B cell (primary cell): Measurements from ENCODE around the gene CXCL13. TPM values are rescaled to one million over a fixed set of nuclear protein-coding genes. Genes with fewer than 3 reads are reported as not detected.

Experiments
- ATAC-seq: fragments of 200-7000 bp; cut with Tn5 transposase; one replicate; pipeline ENCODE4 v1.10.0; 2021; ENCODE audit warnings: low read depth, mild to moderate bottlenecking, moderate number of reproducible peaks, moderate library complexity
- CTCF ChIA-PET: fragments of 350-600 bp; sonication (Branson Sonifier 250); formaldehyde crosslinking; loops from one replicate; lab custom pipeline; 2021; ENCODE audit warnings: antibody characterized with exemption, inconsistent platforms; lab: Charles Lee
- POLR2A ChIA-PET: fragments of 350-600 bp; sonication (Branson Sonifier 250); formaldehyde crosslinking; loops from one replicate; lab custom pipeline; 2021; ENCODE audit warnings: antibody characterized with exemption; lab: Charles Lee
- DNase-seq: peaks from one replicate; pipeline ENCODE4 v3.0.0; 2013
- H2AFZ ChIP-seq: 2 replicates; pipeline ENCODE4 v1.6.1; 2012; ENCODE audit warnings: mild to moderate bottlenecking, low read depth, low read length; ENCODE audit not compliant: insufficient read depth, poor library complexity, severe bottlenecking
- H3K27ac ChIP-seq, 2 donors: 1 replicate in 1 of 2; 2 replicates in 1 of 2; pipeline ENCODE4 v1.5.1; 2012 to 2013; ENCODE audit warnings: low read length in 2 of 2, mild to moderate bottlenecking in 2 of 2, moderate library complexity in 1 of 2
- H3K27me3 ChIP-seq, 4 experiments: fragments of 200-600 bp in 1 of 4; sonication (generic) in 1 of 4; replicated peaks in 1 of 4; 1 replicate in 2 of 4; 2 replicates in 2 of 4; pipeline versions ENCODE4 v1.6.1 to v1.7.0; 2013 to 2016; ENCODE audit warnings: low read length in 3 of 4, mild to moderate bottlenecking in 2 of 4, mixed read lengths in 1 of 4, moderate library complexity in 1 of 4; ENCODE audit not compliant: insufficient read depth in 4 of 4, control insufficient read depth in 3 of 4; ENCODE audit errors: control extremely low read depth in 1 of 4
- H3K36me3 ChIP-seq, 2 experiments: replicated peaks in 1 of 2; 1 replicate in 1 of 2; 2 replicates in 1 of 2; pipeline versions ENCODE4 v1.6.1 to v1.7.1; 2013; ENCODE audit warnings: low read length in 1 of 2; ENCODE audit not compliant: insufficient read depth in 2 of 2, control insufficient read depth in 1 of 2; ENCODE audit errors: control extremely low read depth in 1 of 2, extremely low read depth in 1 of 2
- H3K4me1 ChIP-seq, 2 donors: fragments of 200-600 bp in 1 of 2; sonication (generic) in 1 of 2; 1 replicate in 1 of 2; 2 replicates in 1 of 2; pipeline versions ENCODE4 v1.5.1 to v1.6.1; 2013 to 2017; ENCODE audit warnings: low read length in 2 of 2; ENCODE audit not compliant: control insufficient read depth in 2 of 2, insufficient read depth in 2 of 2
- H3K4me2 ChIP-seq: replicated peaks from 2 replicates; pipeline ENCODE3; 2012; ENCODE audit warnings: mild to moderate bottlenecking, low read depth, low read length; ENCODE audit not compliant: poor library complexity, severe bottlenecking
- H3K4me3 ChIP-seq, 5 experiments: fragments of 200-600 bp in 1 of 5; sonication (generic) in 1 of 5; 1 replicate in 3 of 5; 2 replicates in 2 of 5; pipeline versions ENCODE4 v1.5.1 to v1.7.0; 2011 to 2016; ENCODE audit warnings: low read length in 4 of 5, mild to moderate bottlenecking in 4 of 5, low read depth in 2 of 5, control low read depth in 1 of 5, moderate library complexity in 1 of 5; ENCODE audit not compliant: insufficient read depth in 1 of 5; ENCODE audit errors: control extremely low read depth in 1 of 5, extremely low read depth in 1 of 5
- H3K79me2 ChIP-seq: fragments of 200-600 bp; sonication (generic); one replicate; pipeline ENCODE4 v1.6.0; 2016; ENCODE audit warnings: low read length; ENCODE audit not compliant: control insufficient read depth, insufficient read depth
- H3K9ac ChIP-seq: fragments of 200-600 bp; sonication (generic); 2 replicates; pipeline ENCODE4 v1.6.1; 2017; ENCODE audit warnings: mild to moderate bottlenecking, low read length, moderate library complexity
- H3K9me3 ChIP-seq, 3 donors: one replicate each; pipeline versions ENCODE4 v1.6.1 to v1.7.1; 2013; ENCODE audit warnings: low read length in 2 of 3; ENCODE audit not compliant: control insufficient read depth in 2 of 3, insufficient read depth in 1 of 3; ENCODE audit errors: control extremely low read depth in 1 of 3
- H4K20me1 ChIP-seq: 2 replicates; pipeline ENCODE4 v1.6.0; 2012; ENCODE audit warnings: mild to moderate bottlenecking, low read length; ENCODE audit not compliant: insufficient read depth, control insufficient read depth, poor library complexity, severe bottlenecking
- H3K27ac Mint-ChIP-seq: one replicate; pipeline ENCODE4 v1.8.0; 2021; ENCODE audit warnings: mixed read lengths
- H3K27me3 Mint-ChIP-seq: one replicate; pipeline ENCODE4 v1.8.0; 2021; ENCODE audit warnings: mixed read lengths
- H3K4me1 Mint-ChIP-seq: one replicate; pipeline ENCODE4 v1.8.0; 2021; ENCODE audit warnings: mixed read lengths
- H3K4me3 Mint-ChIP-seq: one replicate; pipeline ENCODE4 v1.8.0; 2021; ENCODE audit warnings: mixed read lengths
- H3K9me3 Mint-ChIP-seq: one replicate; pipeline ENCODE4 v1.8.0; 2022; ENCODE audit warnings: mixed read lengths; ENCODE audit not compliant: insufficient read depth
- CTCF ChIP-seq: fragments of 200-600 bp; IDR thresholded peaks from one replicate; pipeline ENCODE4 v1.8.0; 2022; ENCODE audit warnings: antibody characterized with exemption, mild to moderate bottlenecking
- EZH2 ChIP-seq: IDR thresholded peaks from 2 replicates; pipeline ENCODE4 v1.6.1; 2012; ENCODE audit warnings: borderline replicate concordance, low read depth, mild to moderate bottlenecking, moderate library complexity, low read length; ENCODE audit not compliant: insufficient read depth, poor library complexity, severe bottlenecking
- WGBS: methylation state at CpG from one replicate; pipeline ENCODE4 v1.1.5; 2013; ENCODE audit warnings: missing lambda C conversion rate; ENCODE audit not compliant: insufficient coverage; 5-methylcytosine and 5-hydroxymethylcytosine counted together
- intact Hi-C: fragments of 100-400 bp; cut with micrococcal nuclease; formaldehyde crosslinking; loops from one replicate; pipeline ENCODE4 v1.10.0; 2022
- polyA plus RNA-seq: library from polyadenylated mRNA; depleted of rRNA; stranded (reverse); fragments of >200 nt; gene quantifications from 2 replicates; pipeline ENCODE4 v1.2.3, GENCODE V29; 2012
- total RNA-seq, 2 donors: library from RNA; stranded (reverse); fragments of 120-200 nt in 1 of 2; gene quantifications; 1 replicate in 1 of 2; 2 replicates in 1 of 2; pipeline versions ENCODE4 v1.2.3 to v1.2.4, GENCODE V29; 2013 to 2022

Gene CXCL13
- total and polyA plus RNA-seq, 2 donors (not counting 1 experiment from before 2014, with no cell fraction given), result not detected

- peaks cover 7% of the 10 kb centered on the region for H3K9me3 Mint-ChIP-seq
- no peaks in the 10 kb centered on the region for H3K4me1 Mint-ChIP-seq
- no peak overlapping the region for H3K4me3 ChIP-seq
- no peak for ATAC-seq
- H3K4me2 ChIP-seq, result no peak overlapping the region
- no peak overlapping the region for H3K27ac Mint-ChIP-seq
- DNase-seq, result no peak
- no peak overlapping the region for H2AFZ ChIP-seq
- no peak overlapping the region for H3K4me3 Mint-ChIP-seq
- no peak overlapping the region for H3K9ac ChIP-seq
- intact Hi-C loops, result no loop called here
- peaks cover 0 to 3% (median 1%) of the 10 kb centered on the region in 3 donors for H3K9me3 ChIP-seq
- CTCF ChIA-PET, result no interaction called here
- H3K27me3 ChIP-seq, result peaks cover 0 to 6% (median 0%) of the 10 kb centered on the region in 4 experiments
- no peak for TF ChIP-seq EZH2
- no peak for TF ChIP-seq CTCF
- no peaks in the 10 kb centered on the region for H3K4me1 ChIP-seq
- H3K27me3 Mint-ChIP-seq, result no peaks in the 10 kb centered on the region
- no peaks in the 10 kb centered on the region for H3K79me2 ChIP-seq
- no peaks in the 10 kb centered on the region for H3K36me3 ChIP-seq
- H3K27ac ChIP-seq, result no peak overlapping the region
- POLR2A ChIA-PET, result no interaction called here
- H4K20me1 ChIP-seq, result no peaks in the 10 kb centered on the region
Measured at GRCh38 chr4:77576351-77576750, 29.3 kb upstream of the CXCL13 start.

GRCh38 chr4:77578145-77578544 is 27.5 kb upstream of the CXCL13 start:
- intact Hi-C loops, result no loop called here
- no peak overlapping the region for H3K27ac ChIP-seq
- CTCF ChIA-PET, result interaction anchor here (2.5 kb wide), 1 partner anchor 22 kb away, joined by 9 read pairs; no protein-coding TSS in a partner anchor
- H3K27ac Mint-ChIP-seq, result no peak overlapping the region
- H3K36me3 ChIP-seq, result no peaks in the 10 kb centered on the region
- H2AFZ ChIP-seq, result no peak overlapping the region
- H3K9me3 Mint-ChIP-seq, result no peaks in the 10 kb centered on the region
- no peak overlapping the region for H3K4me2 ChIP-seq
- H3K4me1 ChIP-seq, result no peaks in the 10 kb centered on the region
- H3K4me3 Mint-ChIP-seq, result no peak overlapping the region
- no peaks in the 10 kb centered on the region for H4K20me1 ChIP-seq
- peaks cover 0 to 6% (median 0%) of the 10 kb centered on the region in 4 experiments for H3K27me3 ChIP-seq
- no peak overlapping the region for H3K9ac ChIP-seq
- ATAC-seq (no peak), DNase-seq (no peak)
- H3K27me3 Mint-ChIP-seq, result peaks cover 7% of the 10 kb centered on the region
- no peak for TF ChIP-seq CTCF
- TF ChIP-seq EZH2, result no peak
- POLR2A ChIA-PET, result no interaction called here
- H3K4me3 ChIP-seq, result no peak overlapping the region
- no peaks in the 10 kb centered on the region for H3K4me1 Mint-ChIP-seq
- WGBS, result no CpG with 5 or more reads among the region's 2 CpGs
- H3K79me2 ChIP-seq, result no peaks in the 10 kb centered on the region
- H3K9me3 ChIP-seq, result peaks cover 0 to 1% (median 0%) of the 10 kb centered on the region in 3 donors
